Stimulated activated CD4-positive, alpha-beta T cell treated with anti-CD3 and anti-CD28 coated beads, Interleukin-15, amount 100 ng/mL, for 24 hours (primary cell): ENCODE data around the gene FANCE.

ENCODE experiments used
- DNase-seq: peaks from one replicate; pipeline ENCODE4 v3.0.0-alpha.2; 2020

Gene FANCE

GRCh38 chr6:35486005-35486925, 34.1 kb downstream of the FANCE start:
- DNase-seq = no peak

- no peak for DNase-seq
Observed at GRCh38 chr6:35487658-35488516, 35.7 kb downstream of the FANCE start.

GRCh38 chr6:35488517-35488862, 36.4 kb downstream of the FANCE start:
- DNase-seq = no peak

GRCh38 chr6:35489066-35489465, 36.9 kb downstream of the FANCE start:
- DNase-seq = no peak

- no peak for DNase-seq
Observed at GRCh38 chr6:35489995-35490791, 38.1 kb downstream of the FANCE start.

- no peak for DNase-seq
Observed at GRCh38 chr6:35490821-35491557, 38.9 kb downstream of the FANCE start.

GRCh38 chr6:35491558-35492257, 39.6 kb downstream of the FANCE start:
- no peak for DNase-seq

- DNase-seq = no peak
Observed at GRCh38 chr6:35492258-35492973, 40.3 kb downstream of the FANCE start.

- no peak for DNase-seq
Observed at GRCh38 chr6:35492974-35493284, 40.8 kb downstream of the FANCE start.

GRCh38 chr6:35493307-35493983, 41.3 kb downstream of the FANCE start:
- DNase-seq = no peak

- no peak for DNase-seq
Observed at GRCh38 chr6:35494161-35494563, 42.0 kb downstream of the FANCE start.

- DNase-seq = no peak
Observed at GRCh38 chr6:35495258-35496035, 43.3 kb downstream of the FANCE start.

- no peak for DNase-seq
Observed at GRCh38 chr6:35496036-35496840, 44.1 kb downstream of the FANCE start.

GRCh38 chr6:35496841-35497570, 44.9 kb downstream of the FANCE start, which contains the start of gene TEAD3:
TEAD3 (minus strand) TSS chr6:35497079.
- DNase-seq = peak; percentile 69

- peak; percentile 70 for DNase-seq
Observed at GRCh38 chr6:35497571-35498421, 45.7 kb downstream of the FANCE start.

- no peak for DNase-seq
Observed at GRCh38 chr6:35498422-35499067, 46.4 kb downstream of the FANCE start.
